SKM-1 (cell line): ENCODE results near the gene PKDCC.

Source experiments
- DNase-seq: peaks from one replicate; lab custom pipeline; 2025; ENCODE audit not compliant: unreplicated experiment; lab: John Stamatoyannopoulos, UW

PKDCC gene

GRCh38 chr2:42086500-42086953, 38.7 kb downstream of the PKDCC start:
- peak; percentile 63 for DNase-seq

- no peak for DNase-seq
Measured at GRCh38 chr2:42087137-42087856, 39.5 kb downstream of the PKDCC start.

GRCh38 chr2:42087857-42088195, 40.0 kb downstream of the PKDCC start:
- no peak for DNase-seq

- peak; percentile 21 for DNase-seq
Measured at GRCh38 chr2:42089340-42089925, 41.6 kb downstream of the PKDCC start.

GRCh38 chr2:42090216-42090615, 42.4 kb downstream of the PKDCC start:
- DNase-seq = no peak

- DNase-seq = no peak
Measured at GRCh38 chr2:42091671-42092070, 43.9 kb downstream of the PKDCC start.

- peak; percentile 19 for DNase-seq
Measured at GRCh38 chr2:42092084-42092996, 44.5 kb downstream of the PKDCC start.

GRCh38 chr2:42094114-42094513, 46.3 kb downstream of the PKDCC start:
- no peak for DNase-seq

- peak; percentile 67 for DNase-seq
Measured at GRCh38 chr2:42095923-42096408, 48.1 kb downstream of the PKDCC start.

GRCh38 chr2:42096869-42097591, 49.2 kb downstream of the PKDCC start:
- DNase-seq = no peak

GRCh38 chr2:42098571-42099437, 51.0 kb downstream of the PKDCC start:
- DNase-seq = peak; percentile 52

- no peak for DNase-seq
Measured at GRCh38 chr2:42099438-42100173, 51.8 kb downstream of the PKDCC start.

- no peak for DNase-seq
Measured at GRCh38 chr2:42100683-42101205, 52.9 kb downstream of the PKDCC start.

GRCh38 chr2:42101206-42102023, 53.6 kb downstream of the PKDCC start:
- DNase-seq = no peak

GRCh38 chr2:42102024-42102590, 54.3 kb downstream of the PKDCC start:
- DNase-seq = no peak

GRCh38 chr2:42102591-42103450, 55.0 kb downstream of the PKDCC start:
- DNase-seq = no peak

GRCh38 chr2:42103829-42104228, 56.0 kb downstream of the PKDCC start:
- no peak for DNase-seq
